GM12873 (cell line): ENCODE data around the gene CNKSR3.

Experiments used
- TF ChIP-seq, protein P1 (sequence below): IDR thresholded peaks from 2 replicates; pipeline ENCODE4 v1.5.1; 2012; ENCODE audit warnings: low read depth, mild to moderate bottlenecking, moderate library complexity, low read length, control low read depth; ENCODE audit not compliant: insufficient read depth; ENCODE audit errors: missing control alignments

Gene CNKSR3

DNA sequence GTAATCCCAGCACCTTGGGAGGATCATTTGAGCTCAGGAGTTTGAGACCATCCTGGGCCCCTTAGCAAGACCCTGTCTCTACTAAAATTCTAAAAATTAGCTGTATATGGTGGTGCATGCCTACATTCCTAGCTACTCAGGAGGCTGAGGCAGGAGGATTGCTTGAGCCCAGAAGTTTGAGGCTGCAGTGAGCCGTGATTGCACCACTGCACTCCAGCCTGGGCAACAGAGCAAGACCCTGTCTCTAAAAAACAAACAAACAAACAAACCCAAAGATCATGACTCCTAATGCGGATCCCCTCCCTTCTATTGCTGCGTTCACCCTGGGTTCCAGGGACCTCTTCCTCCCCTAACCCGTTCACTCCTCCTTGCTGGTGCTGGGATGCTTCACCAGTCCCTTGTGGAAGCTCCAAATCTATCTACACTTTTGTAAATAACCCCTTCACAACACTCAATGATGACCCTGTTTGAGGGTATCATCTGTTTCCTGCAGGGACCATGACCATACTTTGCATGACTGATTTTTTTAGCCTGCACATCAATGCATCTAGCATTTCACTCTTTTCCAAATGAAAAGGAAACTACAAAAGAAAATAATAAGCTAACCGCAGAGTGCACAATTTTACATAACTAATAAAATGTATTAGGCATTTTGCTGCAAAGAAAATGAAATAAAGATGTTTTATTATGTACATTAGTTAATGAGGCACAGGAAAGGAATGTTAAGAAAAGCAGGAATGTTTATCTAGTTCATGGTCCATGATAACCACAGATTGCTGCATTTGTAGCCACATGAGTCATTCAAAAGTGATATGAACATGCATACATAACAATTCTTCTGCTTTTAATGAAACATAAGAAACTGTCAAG lies 123.4 kb downstream of the CNKSR3 start:
- TF ChIP-seq, protein P1, sequence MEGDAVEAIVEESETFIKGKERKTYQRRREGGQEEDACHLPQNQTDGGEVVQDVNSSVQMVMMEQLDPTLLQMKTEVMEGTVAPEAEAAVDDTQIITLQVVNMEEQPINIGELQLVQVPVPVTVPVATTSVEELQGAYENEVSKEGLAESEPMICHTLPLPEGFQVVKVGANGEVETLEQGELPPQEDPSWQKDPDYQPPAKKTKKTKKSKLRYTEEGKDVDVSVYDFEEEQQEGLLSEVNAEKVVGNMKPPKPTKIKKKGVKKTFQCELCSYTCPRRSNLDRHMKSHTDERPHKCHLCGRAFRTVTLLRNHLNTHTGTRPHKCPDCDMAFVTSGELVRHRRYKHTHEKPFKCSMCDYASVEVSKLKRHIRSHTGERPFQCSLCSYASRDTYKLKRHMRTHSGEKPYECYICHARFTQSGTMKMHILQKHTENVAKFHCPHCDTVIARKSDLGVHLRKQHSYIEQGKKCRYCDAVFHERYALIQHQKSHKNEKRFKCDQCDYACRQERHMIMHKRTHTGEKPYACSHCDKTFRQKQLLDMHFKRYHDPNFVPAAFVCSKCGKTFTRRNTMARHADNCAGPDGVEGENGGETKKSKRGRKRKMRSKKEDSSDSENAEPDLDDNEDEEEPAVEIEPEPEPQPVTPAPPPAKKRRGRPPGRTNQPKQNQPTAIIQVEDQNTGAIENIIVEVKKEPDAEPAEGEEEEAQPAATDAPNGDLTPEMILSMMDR, result no peak

DNA sequence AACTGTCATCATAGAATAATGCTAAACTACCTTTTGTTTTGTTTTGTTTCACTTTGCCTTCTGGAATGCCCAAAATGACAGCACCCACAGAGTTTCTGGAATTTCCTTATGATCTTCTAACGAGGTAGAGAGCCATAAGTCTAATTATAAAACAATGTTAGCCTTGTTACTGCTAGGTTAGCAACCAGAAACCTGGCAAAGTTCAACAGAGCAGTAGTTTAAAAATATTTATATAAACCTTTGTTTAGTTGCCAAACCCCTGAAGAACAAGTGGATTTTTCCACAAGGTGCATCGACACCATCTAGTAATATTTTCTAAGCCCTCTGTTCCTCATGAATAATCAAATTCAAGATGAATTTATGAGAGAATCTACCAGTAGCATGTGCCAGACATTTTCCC lies 126.3 kb downstream of the CNKSR3 start:
- TF ChIP-seq, protein P1, result no peak

DNA sequence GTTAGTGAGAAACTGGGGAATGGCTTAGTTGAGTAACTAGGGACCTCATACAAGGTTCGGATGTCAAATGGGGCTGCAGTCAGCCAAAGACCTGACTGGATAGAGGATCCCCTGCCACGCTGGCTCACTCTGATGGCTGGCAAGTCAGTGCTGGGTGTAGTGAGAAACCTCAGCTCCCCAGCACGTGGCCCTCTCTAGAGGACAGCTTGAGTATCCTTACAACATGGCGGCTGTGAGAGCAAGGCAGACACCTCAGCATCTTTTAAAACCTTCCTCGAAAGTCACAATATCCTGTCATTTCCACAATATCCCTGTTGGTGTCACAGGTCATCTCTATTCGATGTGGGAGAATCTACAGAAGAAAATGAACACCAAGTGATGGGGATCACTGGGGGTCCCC lies 127.2 kb downstream of the CNKSR3 start:
- TF ChIP-seq, protein P1, result no peak

DNA sequence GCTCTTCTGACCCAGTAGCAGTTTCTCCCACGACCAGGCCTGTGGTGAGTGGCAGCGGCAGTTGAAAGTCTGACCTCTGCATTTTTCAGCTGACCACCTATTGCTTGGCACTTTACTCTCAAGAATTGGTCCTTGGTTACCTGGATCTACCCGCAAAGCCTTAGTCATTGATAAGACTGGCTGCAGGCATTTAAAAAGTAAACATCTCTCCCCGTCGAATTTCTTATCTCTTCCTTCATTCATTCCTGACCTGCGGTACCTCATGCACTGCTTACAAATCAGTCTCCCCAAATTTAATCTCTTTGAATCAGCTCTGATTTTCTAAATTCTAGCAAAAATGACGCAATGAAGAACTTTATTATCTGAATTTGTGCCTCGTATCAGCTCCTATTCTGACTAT lies 127.7 kb downstream of the CNKSR3 start:
- TF ChIP-seq, protein P1, result no peak

DNA sequence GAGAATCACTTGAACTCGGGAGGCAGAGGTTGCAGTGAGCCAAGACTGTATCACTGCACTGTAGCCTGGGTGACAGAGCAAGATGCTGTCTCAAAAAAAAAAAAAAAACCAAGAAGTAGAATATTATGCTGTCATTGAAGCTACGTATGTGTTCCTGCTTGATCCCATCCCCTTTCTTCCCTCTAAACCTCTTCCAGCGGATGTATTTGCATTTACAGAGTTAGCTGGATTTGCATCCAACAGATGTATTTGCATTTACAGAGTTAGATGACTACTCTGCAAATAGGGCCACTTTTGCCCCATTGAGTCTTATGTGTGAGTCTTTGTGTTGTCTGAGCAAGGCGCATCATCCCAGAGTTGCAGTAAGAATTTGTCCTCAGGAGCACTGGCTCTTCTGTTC lies 128.9 kb downstream of the CNKSR3 start:
- TF ChIP-seq, protein P1, result no peak

DNA sequence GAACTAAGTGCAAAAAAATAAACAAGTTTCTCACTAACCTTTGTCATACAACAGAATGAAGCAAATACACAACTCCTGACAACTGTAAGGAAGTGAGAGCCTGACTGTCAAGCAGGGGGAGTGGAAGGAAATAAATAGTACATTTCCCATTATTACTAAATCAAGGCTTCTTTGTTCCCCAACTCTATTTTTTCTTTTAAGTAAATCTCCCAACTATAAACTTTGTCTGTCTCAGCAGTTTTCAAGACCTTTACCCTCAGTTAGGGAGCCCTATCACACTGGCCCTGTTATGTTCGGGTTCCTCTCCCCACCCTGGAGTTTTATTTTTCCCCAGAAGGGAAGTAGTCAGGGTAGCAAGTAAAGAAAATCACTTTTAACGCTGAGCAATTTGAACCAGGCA lies 129.7 kb downstream of the CNKSR3 start:
- TF ChIP-seq, protein P1, result no peak

DNA sequence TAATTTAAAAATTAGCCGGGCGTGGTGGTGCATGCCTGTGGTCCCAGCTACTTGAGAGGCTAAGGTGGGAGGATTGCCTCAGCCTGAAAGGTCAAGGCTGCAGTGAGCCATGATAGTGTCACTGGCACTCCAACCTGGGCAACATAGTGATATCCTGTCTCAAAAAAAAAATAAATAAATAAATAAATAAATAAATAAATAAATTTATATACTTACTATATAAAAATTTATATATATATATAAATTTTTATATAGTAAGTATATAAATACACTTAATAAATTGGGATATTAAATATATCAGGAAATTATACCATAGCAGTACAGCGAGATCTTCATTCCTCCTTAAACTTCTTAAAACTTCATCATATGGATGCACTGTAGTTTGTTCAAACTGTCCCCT lies 130.9 kb downstream of the CNKSR3 start:
- TF ChIP-seq, protein P1, result no peak
